GM18526 (cell line): ENCODE results near the gene ME2.

Experiments
- POLR2A ChIP-seq: IDR thresholded peaks from 3 replicates; pipeline ENCODE4 v1.6.1; 2011; ENCODE audit not compliant: insufficient read length; ENCODE audit errors: extremely low read depth

The ME2 gene

GRCh38 chr18:50944245-50944932 lies 65.5 kb downstream of the ME2 start:
- TF ChIP-seq POLR2A, result no peak

GRCh38 chr18:50947899-50948298 lies 69.0 kb downstream of the ME2 start:
- no peak for TF ChIP-seq POLR2A

- no peak for TF ChIP-seq POLR2A
Observed at GRCh38 chr18:50949185-50949584, 70.3 kb downstream of the ME2 start.

- no peak for TF ChIP-seq POLR2A
Observed at GRCh38 chr18:50950626-50951025, 71.7 kb downstream of the ME2 start.

GRCh38 chr18:50953822-50954221 lies 74.9 kb downstream of the ME2 start:
- TF ChIP-seq POLR2A, result no peak

GRCh38 chr18:50955253-50955652 lies 76.3 kb downstream of the ME2 start:
- no peak for TF ChIP-seq POLR2A

GRCh38 chr18:50956116-50956515 lies 77.2 kb downstream of the ME2 start:
- TF ChIP-seq POLR2A, result no peak

GRCh38 chr18:50961974-50962373 lies 83.1 kb downstream of the ME2 start:
- TF ChIP-seq POLR2A, result no peak

- peak; percentile 93 for TF ChIP-seq POLR2A
Observed at GRCh38 chr18:50967714-50968661, 89.1 kb downstream of the ME2 start, which contains the start of gene ELAC1. ELAC1 (plus strand) TSS chr18:50968040; CDS start chr18:50974405, 6,365 bp downstream.

- no peak for TF ChIP-seq POLR2A
Observed at GRCh38 chr18:50969448-50969847, 90.5 kb downstream of the ME2 start.

GRCh38 chr18:50970006-50970405 lies 91.1 kb downstream of the ME2 start:
- TF ChIP-seq POLR2A, result no peak

- no peak for TF ChIP-seq POLR2A
Observed at GRCh38 chr18:50973367-50974126, 94.6 kb downstream of the ME2 start.

- TF ChIP-seq POLR2A, result no peak
Observed at GRCh38 chr18:50977037-50977760, 98.3 kb downstream of the ME2 start.

- no peak for TF ChIP-seq POLR2A
Observed at GRCh38 chr18:50981381-50981780, 102.5 kb downstream of the ME2 start.
